PC-3 (cell line): Measurements from ENCODE around the gene S100A8.

Experiments used
- CTCF ChIP-seq: fragments of 300-600 bp; sonication (generic); conservative IDR thresholded peaks from 2 replicates; pipeline ENCODE4 v1.5.1; 2017; ENCODE audit warnings: antibody characterized with exemption, low read depth, mild to moderate bottlenecking, low read length
- EZH2 ChIP-seq: fragments of 300-600 bp; sonication (generic); IDR thresholded peaks from one replicate; pipeline ENCODE4 v1.6.1; 2017; ENCODE audit warnings: antibody characterized with exemption, mild to moderate bottlenecking, low read length; ENCODE audit not compliant: unreplicated experiment
- EZH2phosphoT487 ChIP-seq: fragments of 300-600 bp; sonication (generic); IDR thresholded peaks from 2 replicates; pipeline ENCODE4 v1.6.1; 2018; ENCODE audit warnings: mild to moderate bottlenecking, antibody characterized with exemption, low read length, borderline replicate concordance

- TF ChIP-seq EZH2phosphoT487 (no peak), EZH2 (no peak), CTCF (no peak)
These were observed 42.1 kb downstream of the S100A8 start, which contains the start of gene PGLYRP4 for GRCh38 chr1:153348511-153349362.
